SU-DHL-6 (cell line): ENCODE data around the gene TRPV5.

Source experiments
- H2AFZ ChIP-seq: fragments of 200-600 bp; sonication (generic); 2 replicates; pipeline ENCODE4 v1.6.1; 2014; ENCODE audit warnings: low read depth, mild to moderate bottlenecking, moderate library complexity, mixed read lengths, antibody characterized with exemption, low read length; ENCODE audit not compliant: severe bottlenecking
- H3F3A ChIP-seq: fragments of 200-600 bp; shearing (Covaris generic); 2 replicates; pipeline ENCODE4 v1.6.0; 2016; ENCODE audit warnings: antibody characterized with exemption, mild to moderate bottlenecking; ENCODE audit not compliant: insufficient read depth
- H3K27ac ChIP-seq: fragments of 200-600 bp; sonication (generic); 2 replicates; pipeline ENCODE4 v1.5.1; 2016; ENCODE audit warnings: low read depth, mild to moderate bottlenecking, low read length, moderate library complexity, mixed read lengths
- H3K27me3 ChIP-seq: fragments of 200-600 bp; sonication (generic), shearing (Covaris generic); 2 replicates; pipeline ENCODE4 v1.6.0; 2014; ENCODE audit warnings: mild to moderate bottlenecking, low read length
- H3K36me3 ChIP-seq: fragments of 200-600 bp; sonication (generic); 2 replicates; pipeline ENCODE4 v1.6.1; 2014; ENCODE audit warnings: mild to moderate bottlenecking, low read length, mixed read lengths
- H3K4me2 ChIP-seq: fragments of 300-600, 200-600 bp; shearing (Covaris generic), sonication (generic); 2 replicates; pipeline ENCODE4 v1.6.0; 2014; ENCODE audit warnings: low read length, low read depth, mild to moderate bottlenecking; ENCODE audit not compliant: poor library complexity, severe bottlenecking
- H3K4me3 ChIP-seq: fragments of 200-600 bp; sonication (generic); 2 replicates; pipeline ENCODE4 v1.5.1; 2014; ENCODE audit warnings: antibody characterized with exemption, low read length, mild to moderate bottlenecking, mixed read lengths; ENCODE audit not compliant: insufficient read depth, poor library complexity, severe bottlenecking
- H3K79me2 ChIP-seq: fragments of 200-600 bp; sonication (generic); 2 replicates; pipeline ENCODE4 v1.6.1; 2014; ENCODE audit warnings: mild to moderate bottlenecking, low read length, moderate library complexity; ENCODE audit not compliant: insufficient read depth
- H3K9ac ChIP-seq: fragments of 200-600 bp; sonication (generic); 2 replicates; pipeline ENCODE4 v1.7.0; 2014; ENCODE audit warnings: mild to moderate bottlenecking, low read length
- H3K9me2 ChIP-seq: fragments of 200-600 bp; sonication (generic); replicated peaks from 2 replicates; pipeline ENCODE4 v1.6.1; 2014; ENCODE audit warnings: low read length; ENCODE audit not compliant: insufficient read depth
- H3K9me3 ChIP-seq: fragments of 200-600 bp; sonication (generic); 2 replicates; pipeline ENCODE4 v1.6.1; 2014; ENCODE audit warnings: low read length, mixed read lengths; ENCODE audit not compliant: insufficient read depth
- H4K20me1 ChIP-seq: fragments of 200-600 bp; sonication (generic); 2 replicates; pipeline ENCODE4 v1.6.1; 2014; ENCODE audit warnings: low read depth, mild to moderate bottlenecking, antibody characterized with exemption, low read length, moderate library complexity, mixed read lengths
- EZH2phosphoT487 ChIP-seq: fragments of 200-600 bp; sonication (generic), shearing (Covaris generic); conservative IDR thresholded peaks from 2 replicates; pipeline ENCODE4 v1.6.1; 2018; ENCODE audit warnings: mild to moderate bottlenecking, antibody characterized with exemption, low read length, moderate library complexity, mixed read lengths
- TF ChIP-seq, protein P1 (sequence below): fragments of 200-600 bp; sonication (generic); IDR thresholded peaks from one replicate; pipeline ENCODE4 v1.5.1; 2017; ENCODE audit warnings: antibody characterized with exemption, mild to moderate bottlenecking, low read length, moderate library complexity; ENCODE audit not compliant: insufficient read depth, poor library complexity, severe bottlenecking

TRPV5 gene

GRCh38 chr7:142899661-142900060 lies 33.9 kb downstream of the TRPV5 start:
- H3K4me2 ChIP-seq: no peak overlapping the region
- H3K27me3 ChIP-seq: no peaks in the 10 kb centered on the region
- H3F3A ChIP-seq: no peaks in the 10 kb centered on the region
- no peaks in the 10 kb centered on the region for H3K79me2 ChIP-seq
- H3K9ac ChIP-seq: no peak overlapping the region
- no peaks in the 10 kb centered on the region for H3K9me2 ChIP-seq
- TF ChIP-seq EZH2phosphoT487: no peak
- TF ChIP-seq, protein P1, sequence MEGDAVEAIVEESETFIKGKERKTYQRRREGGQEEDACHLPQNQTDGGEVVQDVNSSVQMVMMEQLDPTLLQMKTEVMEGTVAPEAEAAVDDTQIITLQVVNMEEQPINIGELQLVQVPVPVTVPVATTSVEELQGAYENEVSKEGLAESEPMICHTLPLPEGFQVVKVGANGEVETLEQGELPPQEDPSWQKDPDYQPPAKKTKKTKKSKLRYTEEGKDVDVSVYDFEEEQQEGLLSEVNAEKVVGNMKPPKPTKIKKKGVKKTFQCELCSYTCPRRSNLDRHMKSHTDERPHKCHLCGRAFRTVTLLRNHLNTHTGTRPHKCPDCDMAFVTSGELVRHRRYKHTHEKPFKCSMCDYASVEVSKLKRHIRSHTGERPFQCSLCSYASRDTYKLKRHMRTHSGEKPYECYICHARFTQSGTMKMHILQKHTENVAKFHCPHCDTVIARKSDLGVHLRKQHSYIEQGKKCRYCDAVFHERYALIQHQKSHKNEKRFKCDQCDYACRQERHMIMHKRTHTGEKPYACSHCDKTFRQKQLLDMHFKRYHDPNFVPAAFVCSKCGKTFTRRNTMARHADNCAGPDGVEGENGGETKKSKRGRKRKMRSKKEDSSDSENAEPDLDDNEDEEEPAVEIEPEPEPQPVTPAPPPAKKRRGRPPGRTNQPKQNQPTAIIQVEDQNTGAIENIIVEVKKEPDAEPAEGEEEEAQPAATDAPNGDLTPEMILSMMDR: no peak
- no peak overlapping the region for H2AFZ ChIP-seq
- H4K20me1 ChIP-seq: no peaks in the 10 kb centered on the region
- H3K36me3 ChIP-seq: no peaks in the 10 kb centered on the region
- H3K4me3 ChIP-seq: no peak overlapping the region
- H3K9me3 ChIP-seq: peaks cover 5% of the 10 kb centered on the region
- no peak overlapping the region for H3K27ac ChIP-seq

GRCh38 chr7:142898377-142899170 lies 35.0 kb downstream of the TRPV5 start:
- Histone ChIP-seq H3K79me2 (no peaks in the 10 kb centered on the region), H3K4me2 (no peak overlapping the region), H3K9ac (no peak overlapping the region), H3F3A (no peaks in the 10 kb centered on the region), H3K27ac (no peak overlapping the region), H3K4me3 (no peak overlapping the region), H2AFZ (no peak overlapping the region), H3K9me2 (no peaks in the 10 kb centered on the region), H3K27me3 (no peaks in the 10 kb centered on the region), H4K20me1 (no peaks in the 10 kb centered on the region), H3K36me3 (no peaks in the 10 kb centered on the region), H3K9me3 (no peaks in the 10 kb centered on the region)
- TF ChIP-seq, protein P1: no peak
- TF ChIP-seq EZH2phosphoT487: no peak

DNA sequence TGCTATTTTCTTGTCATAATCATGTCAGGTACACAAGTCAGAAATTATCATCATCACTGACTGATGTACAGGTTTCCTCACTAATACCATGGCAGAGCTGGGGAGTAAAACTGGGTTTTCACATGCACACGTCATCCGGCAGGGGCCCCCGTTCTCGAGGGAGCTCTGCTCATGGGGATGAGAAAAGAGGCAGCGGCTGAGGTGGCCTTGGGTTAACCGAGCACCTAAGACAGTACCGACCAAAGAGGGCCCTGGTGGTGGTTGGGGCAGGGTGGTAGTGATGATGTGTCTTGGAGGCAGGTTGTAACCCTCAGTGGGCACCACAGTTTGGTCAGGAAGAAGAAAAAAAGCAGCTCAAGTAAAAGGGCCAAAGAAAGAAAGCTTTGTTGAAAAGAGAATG lies 35.9 kb downstream of the TRPV5 start:
- Histone ChIP-seq H3K27ac (no peak overlapping the region), H3K4me2 (no peak overlapping the region), H3K9ac (no peak overlapping the region), H3K9me2 (no peaks in the 10 kb centered on the region), H4K20me1 (no peaks in the 10 kb centered on the region), H3F3A (no peaks in the 10 kb centered on the region), H3K36me3 (no peaks in the 10 kb centered on the region), H3K9me3 (no peaks in the 10 kb centered on the region), H3K79me2 (no peaks in the 10 kb centered on the region), H3K27me3 (no peaks in the 10 kb centered on the region), H3K4me3 (no peak overlapping the region), H2AFZ (no peak overlapping the region)
- TF ChIP-seq, protein P1: no peak
- TF ChIP-seq EZH2phosphoT487: no peak
